HCT116 (cell line): ENCODE results near the gene HIP1. TPM values are rescaled to one million over a fixed set of nuclear protein-coding genes. Genes with fewer than 3 reads are reported as not detected.

ENCODE experiments used
- ATAC-seq: fragments of 200-7000 bp; cut with Tn5 transposase; 2 replicates; pipeline ENCODE4 v1.9.1; 2020; ENCODE audit warnings: mild to moderate bottlenecking, moderate library complexity
- BruUV-seq: library from RNA; stranded (reverse); fragments of 400-500 nt; replicated peaks from 2 replicates; lab custom pipeline; 2021; lab: Mats Ljungman, UMichigan
- CTCF ChIA-PET: fragments of 300-600 bp; sonication (Branson Sonifier 250); formaldehyde crosslinking; loops from one replicate; lab custom pipeline; 2021; ENCODE audit warnings: antibody characterized with exemption; lab: Charles Lee
- POLR2A ChIA-PET: fragments of 300-600, 350-600 bp; sonication (Branson Sonifier 250); formaldehyde crosslinking; loops from one replicate; lab custom pipeline; 2021; ENCODE audit warnings: antibody characterized with exemption; lab: Charles Lee
- RAD21 ChIA-PET, 2 experiments: fragments of 300-600 bp; sonication (Branson Sonifier 250); formaldehyde crosslinking; loops; one replicate each; lab custom pipeline; 2023; ENCODE audit warnings: low total read pairs in 2 of 2; ENCODE audit not compliant: uncharacterized antibody in 2 of 2, unreplicated experiment in 2 of 2, low non-redundant PET in 1 of 2; lab: Charles Lee
- DNase-seq: peaks from one replicate; pipeline ENCODE4 v3.0.0-alpha.2; 2010; ENCODE audit warnings: low read depth, low spot score
- H2AFZ ChIP-seq: fragments of 200-600 bp; shearing (Covaris generic), sonication (generic); 2 replicates; pipeline ENCODE4 v1.6.1; 2017; ENCODE audit warnings: low read depth, mixed run types, mixed read lengths, antibody characterized with exemption, low read length; ENCODE audit not compliant: poor library complexity, severe bottlenecking
- H3K27ac ChIP-seq: 2 replicates; pipeline ENCODE4 v1.5.1; 2012; ENCODE audit warnings: low read depth, low read length
- H3K27me3 ChIP-seq: fragments of 200-600 bp; sonication (generic); 2 replicates; pipeline ENCODE4 v1.6.1; 2016; ENCODE audit warnings: mixed run types, low read length, mixed read lengths; ENCODE audit not compliant: insufficient read depth
- H3K36me3 ChIP-seq, 2 experiments: fragments of 200-500 bp in 1 of 2; fragments of 200-600 bp in 1 of 2; sonication (Bioruptor generic) in 1 of 2; sonication (generic) in 1 of 2; 2 replicates each; pipeline versions ENCODE4 v1.5.1 to v1.6.1; 2014 to 2016; ENCODE audit warnings: low read length in 2 of 2, inconsistent platforms in 1 of 2, mixed read lengths in 1 of 2, mixed run types in 1 of 2; ENCODE audit not compliant: insufficient read depth in 2 of 2, control insufficient read depth in 1 of 2
- H3K4me1 ChIP-seq, 2 experiments: fragments of 200-600 bp in 1 of 2; sonication (generic) in 1 of 2; 2 replicates each; pipeline versions ENCODE4 v1.5.1 to v1.6.1; 2012 to 2017; ENCODE audit warnings: low read length in 2 of 2, inconsistent platforms in 1 of 2, mild to moderate bottlenecking in 1 of 2, mixed read lengths in 1 of 2, mixed run types in 1 of 2, moderate library complexity in 1 of 2; ENCODE audit not compliant: insufficient read depth in 2 of 2, control insufficient read depth in 1 of 2
- H3K4me2 ChIP-seq: fragments of 200-600 bp; sonication (generic); 2 replicates; pipeline ENCODE4 v1.6.1; 2017; ENCODE audit warnings: mixed run types, low read length, mixed read lengths
- H3K4me3 ChIP-seq, 2 experiments: fragments of 200-600 bp in 1 of 2; sonication (generic) in 1 of 2; replicated peaks in 1 of 2; 2 replicates each; pipeline ENCODE4 v1.5.1; 2011 to 2016; ENCODE audit warnings: low read length in 2 of 2, control low read depth in 1 of 2, low read depth in 1 of 2, mild to moderate bottlenecking in 1 of 2, mixed read lengths in 1 of 2, mixed run types in 1 of 2
- H3K79me2 ChIP-seq: fragments of 200-600 bp; sonication (generic); 2 replicates; pipeline ENCODE4 v1.6.1; 2017; ENCODE audit warnings: mild to moderate bottlenecking, mixed run types, low read length, moderate library complexity, mixed read lengths; ENCODE audit not compliant: insufficient read depth
- H3K9ac ChIP-seq: fragments of 200-600 bp; sonication (generic); 2 replicates; pipeline ENCODE4 v1.6.1; 2016; ENCODE audit warnings: low read length, mixed read lengths
- H3K9me2 ChIP-seq: fragments of 200-600 bp; sonication (generic), shearing (Covaris generic); 2 replicates; pipeline ENCODE4 v1.6.1; 2017; ENCODE audit warnings: mixed run types, mild to moderate bottlenecking, moderate library complexity; ENCODE audit not compliant: insufficient read depth
- H3K9me3 ChIP-seq, 2 experiments: fragments of 200-500 bp in 1 of 2; fragments of 200-600 bp in 1 of 2; sonication (Bioruptor generic) in 1 of 2; sonication (generic) in 1 of 2; 2 replicates each; pipeline ENCODE4 v1.6.1; 2014 to 2017; ENCODE audit warnings: low read length in 2 of 2, mixed read lengths in 2 of 2, inconsistent platforms in 1 of 2, low read depth in 1 of 2, mild to moderate bottlenecking in 1 of 2, mixed run types in 1 of 2, moderate library complexity in 1 of 2; ENCODE audit not compliant: control insufficient read depth in 1 of 2, insufficient read depth in 1 of 2
- H4K20me1 ChIP-seq: fragments of 200-600 bp; sonication (generic), shearing (Covaris generic); 2 replicates; pipeline ENCODE4 v1.6.1; 2017; ENCODE audit warnings: mixed run types, mild to moderate bottlenecking, moderate library complexity; ENCODE audit not compliant: insufficient read depth
- ATF3 ChIP-seq: IDR thresholded peaks from 2 replicates; pipeline ENCODE4 v1.6.1; 2012
- CBX3 ChIP-seq: IDR thresholded peaks from 2 replicates; pipeline ENCODE4 v1.6.1; 2012; ENCODE audit warnings: low read depth
- ELF1 ChIP-seq: IDR thresholded peaks from 2 replicates; pipeline ENCODE4 v1.6.1; 2012; ENCODE audit warnings: low read depth, borderline replicate concordance
- EZH2 ChIP-seq: fragments of 200-600 bp; sonication (generic); IDR thresholded peaks from 2 replicates; pipeline ENCODE4 v1.6.1; 2017; ENCODE audit warnings: antibody characterized with exemption, mixed run types
- EZH2phosphoT487 ChIP-seq: fragments of 200-600 bp; IDR thresholded peaks from 2 replicates; pipeline ENCODE4 v1.6.1; 2018; ENCODE audit warnings: antibody characterized with exemption, borderline replicate concordance
- JUND ChIP-seq: IDR thresholded peaks from 2 replicates; pipeline ENCODE4 v1.6.1; 2012
- MAX ChIP-seq: IDR thresholded peaks from 2 replicates; pipeline ENCODE4 v1.6.1; 2012
- SP1 ChIP-seq: IDR thresholded peaks from 2 replicates; pipeline ENCODE4 v1.6.1; 2012; ENCODE audit warnings: low read depth
- SRF ChIP-seq: IDR thresholded peaks from 2 replicates; pipeline ENCODE4 v1.6.1; 2012; ENCODE audit warnings: low read depth
- TCF7L2 ChIP-seq: IDR thresholded peaks from 2 replicates; pipeline ENCODE4 v1.7.0; 2011; ENCODE audit warnings: borderline replicate concordance, inconsistent platforms; ENCODE audit not compliant: insufficient read depth, insufficient read length; ENCODE audit errors: extremely low read depth
- ZNF274 ChIP-seq: fragments of 200-500 bp; sonication (Bioruptor generic); IDR thresholded peaks from 2 replicates; pipeline ENCODE4 v1.6.1; 2014; ENCODE audit warnings: mild to moderate bottlenecking, low read depth, low read length, inconsistent platforms
- intact Hi-C: fragments of 100-400 bp; cut with micrococcal nuclease; formaldehyde crosslinking; loops from 2 replicates; pipeline ENCODE4 v1.10.0; 2022
- total RNA-seq: library from RNA; stranded (reverse); gene quantifications from one replicate; pipeline ENCODE4 v1.2.1, GENCODE V29; 2021; ENCODE audit not compliant: unreplicated experiment
- TF ChIP-seq, protein P1 (sequence below): IDR thresholded peaks from 2 replicates; pipeline ENCODE4 v1.6.1; 2012; ENCODE audit warnings: low read depth

HIP1 gene
- total RNA-seq, 1 experiment from 2014 or later, result 22.1 TPM

DNA sequence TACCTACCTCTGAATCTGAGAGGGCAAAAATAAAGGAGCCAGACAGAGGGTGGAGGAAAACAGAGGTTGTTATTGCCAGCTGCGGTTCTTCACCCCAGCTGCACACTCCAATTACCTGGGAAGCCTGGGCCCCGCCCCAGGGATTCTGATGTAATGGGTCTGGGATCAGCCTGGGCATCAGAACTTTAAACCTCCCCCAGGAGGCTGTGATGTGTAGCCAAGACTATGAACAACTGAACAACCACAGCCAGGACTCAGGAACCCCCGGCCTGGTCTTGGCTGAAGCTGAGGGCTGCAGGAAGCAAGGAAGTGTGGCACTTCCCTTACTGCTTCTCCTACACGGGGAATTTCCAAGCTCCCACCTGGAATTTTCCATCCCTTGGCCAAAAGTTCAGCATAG is 89.3 kb downstream of the HIP1 start:
- DNase-seq, result no peak
- BruUV-seq, result no TSS peak
- peak overlapping the region; percentile 28 for H3K4me2 ChIP-seq
- no peaks in the 10 kb centered on the region for H4K20me1 ChIP-seq
- H3K4me3 ChIP-seq, result no peak overlapping the region
- RAD21 ChIA-PET, result interaction anchor here in 1 of 2 experiments (0.6 kb wide), 1 partner anchor 141 kb away, joined by 3 read pairs; no protein-coding TSS in a partner anchor
- H3K27me3 ChIP-seq, result no peaks in the 10 kb centered on the region
- H3K9me2 ChIP-seq, result no peaks in the 10 kb centered on the region
- peak overlapping the region; percentile 59 for H3K27ac ChIP-seq
- POLR2A ChIA-PET, result no interaction called here
- no peaks in the 10 kb centered on the region; a peak in 1 of 4 replicates for H3K9me3 ChIP-seq
- peak; percentile 52 for ATAC-seq
- peak; percentile 54 for TF ChIP-seq SP1
- TF ChIP-seq ZNF274, result no peak
- TF ChIP-seq SRF, result no peak
- TF ChIP-seq JUND, result no peak
- no peak for TF ChIP-seq ATF3
- TF ChIP-seq EZH2, result no peak
- no peaks in the 10 kb centered on the region for H3K79me2 ChIP-seq
- H3K4me1 ChIP-seq, result peaks cover 20 to 27% of the 10 kb centered on the region in 2 experiments
- H2AFZ ChIP-seq, result no peak overlapping the region
- no peak overlapping the region for H3K9ac ChIP-seq
- CTCF ChIA-PET, result interaction anchor here (0.6 to 1.3 kb wide), 2 partner anchors 103 to 113 kb away, joined by 3 to 5 read pairs; no protein-coding TSS in a partner anchor
- H3K36me3 ChIP-seq, result no peaks in the 10 kb centered on the region
- intact Hi-C loops, result no loop called here

GRCh38 chr7:75647709-75648438 is 90.9 kb downstream of the HIP1 start:
- DNase-seq (no peak), ATAC-seq (no peak)
- Histone ChIP-seq H3K27me3 (no peaks in the 10 kb centered on the region), H4K20me1 (no peaks in the 10 kb centered on the region), H3K4me2 (no peak overlapping the region), H3K9me3 (peaks cover 0 to 10% of the 10 kb centered on the region in 2 experiments; a peak in 2 of 4 replicates), H3K36me3 (no peaks in the 10 kb centered on the region), H3K79me2 (no peaks in the 10 kb centered on the region), H3K9me2 (no peaks in the 10 kb centered on the region), H3K27ac (no peak overlapping the region), H3K9ac (no peak overlapping the region), H2AFZ (no peak overlapping the region), H3K4me1 (peaks cover 20 to 27% of the 10 kb centered on the region in 2 experiments), H3K4me3 (no peak overlapping the region)
- ChIA-PET RAD21 (no interaction called here), CTCF (interaction anchor here (0.6 kb wide), 1 partner anchor 102 kb away, joined by 3 read pairs; no protein-coding TSS in a partner anchor), POLR2A (no interaction called here)
- no TSS peak for BruUV-seq
- intact Hi-C loops, result no loop called here
- TF ChIP-seq MAX (no peak), ZNF274 (no peak), TCF7L2 (no peak), EZH2phosphoT487 (no peak), ELF1 (no peak), SP1 (no peak), CBX3 (no peak), ATF3 (no peak)
- TF ChIP-seq, protein P1, sequence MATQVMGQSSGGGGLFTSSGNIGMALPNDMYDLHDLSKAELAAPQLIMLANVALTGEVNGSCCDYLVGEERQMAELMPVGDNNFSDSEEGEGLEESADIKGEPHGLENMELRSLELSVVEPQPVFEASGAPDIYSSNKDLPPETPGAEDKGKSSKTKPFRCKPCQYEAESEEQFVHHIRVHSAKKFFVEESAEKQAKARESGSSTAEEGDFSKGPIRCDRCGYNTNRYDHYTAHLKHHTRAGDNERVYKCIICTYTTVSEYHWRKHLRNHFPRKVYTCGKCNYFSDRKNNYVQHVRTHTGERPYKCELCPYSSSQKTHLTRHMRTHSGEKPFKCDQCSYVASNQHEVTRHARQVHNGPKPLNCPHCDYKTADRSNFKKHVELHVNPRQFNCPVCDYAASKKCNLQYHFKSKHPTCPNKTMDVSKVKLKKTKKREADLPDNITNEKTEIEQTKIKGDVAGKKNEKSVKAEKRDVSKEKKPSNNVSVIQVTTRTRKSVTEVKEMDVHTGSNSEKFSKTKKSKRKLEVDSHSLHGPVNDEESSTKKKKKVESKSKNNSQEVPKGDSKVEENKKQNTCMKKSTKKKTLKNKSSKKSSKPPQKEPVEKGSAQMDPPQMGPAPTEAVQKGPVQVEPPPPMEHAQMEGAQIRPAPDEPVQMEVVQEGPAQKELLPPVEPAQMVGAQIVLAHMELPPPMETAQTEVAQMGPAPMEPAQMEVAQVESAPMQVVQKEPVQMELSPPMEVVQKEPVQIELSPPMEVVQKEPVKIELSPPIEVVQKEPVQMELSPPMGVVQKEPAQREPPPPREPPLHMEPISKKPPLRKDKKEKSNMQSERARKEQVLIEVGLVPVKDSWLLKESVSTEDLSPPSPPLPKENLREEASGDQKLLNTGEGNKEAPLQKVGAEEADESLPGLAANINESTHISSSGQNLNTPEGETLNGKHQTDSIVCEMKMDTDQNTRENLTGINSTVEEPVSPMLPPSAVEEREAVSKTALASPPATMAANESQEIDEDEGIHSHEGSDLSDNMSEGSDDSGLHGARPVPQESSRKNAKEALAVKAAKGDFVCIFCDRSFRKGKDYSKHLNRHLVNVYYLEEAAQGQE, result no peak
